Liver (tissue), 9 donors: ENCODE data around the gene INTS6L. TPM values are rescaled to one million over a fixed set of nuclear protein-coding genes. Genes with fewer than 3 reads are reported as not detected.

Experiments used
- DNase-seq: peaks from one replicate; pipeline ENCODE4 v3.0.0-alpha.2; 2017; ENCODE audit warnings: low spot score
- H3K27ac ChIP-seq, 2 donors: one replicate each; pipeline ENCODE4 v1.7.0; 2013; ENCODE audit warnings: inconsistent platforms in 2 of 2, low read length in 2 of 2, control low read depth in 1 of 2, low read depth in 1 of 2, mild to moderate bottlenecking in 1 of 2
- H3K27me3 ChIP-seq, 4 donors: one replicate each; pipeline versions ENCODE4 v1.6.1 to v1.7.0; 2013; ENCODE audit warnings: low read length in 3 of 4, inconsistent platforms in 1 of 4, mild to moderate bottlenecking in 1 of 4, moderate library complexity in 1 of 4; ENCODE audit not compliant: control insufficient read depth in 4 of 4, insufficient read depth in 4 of 4
- H3K36me3 ChIP-seq, 4 donors: one replicate each; pipeline versions ENCODE4 v1.6.1 to v1.7.0; 2013; ENCODE audit warnings: low read length in 3 of 4, mild to moderate bottlenecking in 3 of 4, low read depth in 1 of 4, moderate library complexity in 1 of 4; ENCODE audit not compliant: control insufficient read depth in 4 of 4, insufficient read depth in 3 of 4
- H3K4me1 ChIP-seq, 4 donors: one replicate each; pipeline versions ENCODE4 v1.6.1 to v1.7.0; 2013; ENCODE audit warnings: low read length in 3 of 4, mild to moderate bottlenecking in 3 of 4, moderate library complexity in 1 of 4; ENCODE audit not compliant: control insufficient read depth in 4 of 4, insufficient read depth in 4 of 4
- H3K4me3 ChIP-seq, 3 donors: one replicate each; pipeline versions ENCODE4 v1.6.1 to v1.7.0; 2013; ENCODE audit warnings: low read length in 3 of 3, control low read depth in 1 of 3, low read depth in 1 of 3, mild to moderate bottlenecking in 1 of 3
- H3K9ac ChIP-seq, 2 donors: one replicate each; pipeline ENCODE4 v1.7.0; 2013; ENCODE audit warnings: low read length in 2 of 2, mild to moderate bottlenecking in 2 of 2, moderate library complexity in 2 of 2, control low read depth in 1 of 2, low read depth in 1 of 2
- H3K9me3 ChIP-seq, 4 donors: one replicate each; pipeline versions ENCODE4 v1.6.1 to v1.7.0; 2013; ENCODE audit warnings: low read length in 3 of 4; ENCODE audit not compliant: control insufficient read depth in 4 of 4
- EGR1 ChIP-seq, 2 donors: IDR thresholded peaks; 2 replicates each; pipeline ENCODE4 v1.6.1; 2016 to 2018; ENCODE audit warnings: antibody characterized with exemption in 2 of 2, low read depth in 2 of 2
- FOXA1 ChIP-seq: IDR thresholded peaks from 2 replicates; pipeline ENCODE4 v1.6.1; 2016; ENCODE audit warnings: antibody characterized with exemption
- FOXA2 ChIP-seq: IDR thresholded peaks from 2 replicates; pipeline ENCODE4 v1.6.1; 2016; ENCODE audit warnings: antibody characterized with exemption
- GABPA ChIP-seq, 2 donors: IDR thresholded peaks in 1 of 2; conservative IDR thresholded peaks in 1 of 2; 2 replicates each; pipeline ENCODE4 v1.6.1; 2016; ENCODE audit warnings: antibody characterized with exemption in 2 of 2, mild to moderate bottlenecking in 1 of 2, moderate library complexity in 1 of 2
- HNF4A ChIP-seq, 2 donors: conservative IDR thresholded peaks; 2 replicates each; pipeline ENCODE4 v1.6.1; 2016; ENCODE audit warnings: antibody characterized with exemption in 2 of 2, mild to moderate bottlenecking in 2 of 2
- HNF4G ChIP-seq: IDR thresholded peaks from 2 replicates; pipeline ENCODE4 v1.6.1; 2016; ENCODE audit warnings: antibody characterized with exemption
- JUND ChIP-seq, 2 donors: IDR thresholded peaks; 2 replicates each; pipeline ENCODE4 v1.6.1; 2016; ENCODE audit warnings: antibody characterized with exemption in 2 of 2
- NR2F2 ChIP-seq: IDR thresholded peaks from 2 replicates; pipeline ENCODE4 v1.6.1; 2016; ENCODE audit warnings: antibody characterized with exemption
- RAD21 ChIP-seq, 2 donors: IDR thresholded peaks; 2 replicates each; pipeline ENCODE4 v1.6.1; 2016; ENCODE audit warnings: antibody characterized with exemption in 2 of 2, mild to moderate bottlenecking in 2 of 2
- TAF1 ChIP-seq: conservative IDR thresholded peaks from 2 replicates; pipeline ENCODE4 v1.6.1; 2016; ENCODE audit warnings: antibody characterized with exemption, mild to moderate bottlenecking
- YY1 ChIP-seq: IDR thresholded peaks from 2 replicates; pipeline ENCODE4 v1.6.1; 2016; ENCODE audit warnings: antibody characterized with exemption, mild to moderate bottlenecking
- WGBS: extraction: QIAGEN DNeasy Blood & Tissue Kit; methylation state at CpG from one replicate; pipeline ENCODE4 v1.1.7; 2013; 5-methylcytosine and 5-hydroxymethylcytosine counted together
- polyA plus RNA-seq, 2 donors: library from polyadenylated mRNA; stranded (reverse) in 1 of 2; unstranded in 1 of 2; fragments of 200-250 nt in 1 of 2; fragments of >200 nt in 1 of 2; fragmentation: Nextera tagmentation in 1 of 2; extraction: Ambion mirVana in 1 of 2; gene quantifications; one replicate each; pipeline versions ENCODE4 v1.2.1 to v1.2.3, GENCODE V29; 2013 to 2015
- total RNA-seq, 2 donors: library from RNA; depleted of rRNA; stranded (reverse); fragments of >200 nt; gene quantifications; one replicate each; pipeline ENCODE4 v1.2.3, GENCODE V29; 2014
- TF ChIP-seq, protein P1 (sequence below): IDR thresholded peaks from 2 replicates; pipeline ENCODE4 v1.6.1; 2016; ENCODE audit warnings: antibody characterized with exemption
- TF ChIP-seq, protein P2 (sequence below): IDR thresholded peaks from 2 replicates; pipeline ENCODE4 v1.6.1; 2016; ENCODE audit warnings: antibody characterized with exemption
- TF ChIP-seq, protein P3 (sequence below): IDR thresholded peaks from 2 replicates; pipeline ENCODE4 v1.6.1; 2016; ENCODE audit warnings: antibody characterized with exemption
- TF ChIP-seq, protein P4 (sequence below): IDR thresholded peaks from 2 replicates; pipeline ENCODE4 v1.6.1; 2016; ENCODE audit warnings: antibody characterized with exemption, mild to moderate bottlenecking
- donor health status: healthy.
- donor health status: healthy.
- donor health status: healthy.
- donor health status: healthy.
- donor health status: healthy.

Gene INTS6L
- total and polyA plus RNA-seq, 4 donors, result 0.49 to 8.2 (median 1.2) TPM

DNA sequence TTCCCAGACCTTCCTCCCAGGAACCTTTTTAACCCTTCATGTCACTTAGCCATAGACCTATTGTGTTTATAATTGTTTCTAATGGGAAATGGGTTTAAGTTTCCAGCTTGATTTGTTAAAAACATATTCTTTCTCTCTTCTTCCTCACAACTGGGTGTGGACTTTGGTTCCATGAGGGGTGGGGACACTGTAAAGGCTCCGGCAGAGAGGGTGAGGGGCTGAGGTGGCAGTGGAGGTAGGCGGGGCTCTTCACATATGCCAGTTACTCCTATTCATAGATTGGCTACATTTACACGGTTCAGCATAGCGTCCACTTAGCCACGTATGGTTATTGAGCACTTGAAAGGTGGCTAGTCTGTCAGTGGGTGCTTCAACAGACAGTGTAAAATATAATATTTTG, 7.8 kb downstream of the INTS6L start:
- no peak overlapping the region for H3K4me3 ChIP-seq
- no peaks in the 10 kb centered on the region for H3K36me3 ChIP-seq
- DNase-seq, result no peak
- H3K27me3 ChIP-seq, result peaks cover 0 to 2% (median 0%) of the 10 kb centered on the region in 4 donors
- 66% methylated on average over 5 of the region's 5 CpGs for WGBS
- H3K9me3 ChIP-seq, result no peaks in the 10 kb centered on the region
- no peak for TF ChIP-seq FOXA1
- TF ChIP-seq YY1, result no peak
- TF ChIP-seq NR2F2, result no peak
- no peak for TF ChIP-seq FOXA2
- TF ChIP-seq TAF1, result no peak
- no peak overlapping the region for H3K9ac ChIP-seq
- H3K27ac ChIP-seq, result no peak overlapping the region
- no peaks in the 10 kb centered on the region for H3K4me1 ChIP-seq

DNA sequence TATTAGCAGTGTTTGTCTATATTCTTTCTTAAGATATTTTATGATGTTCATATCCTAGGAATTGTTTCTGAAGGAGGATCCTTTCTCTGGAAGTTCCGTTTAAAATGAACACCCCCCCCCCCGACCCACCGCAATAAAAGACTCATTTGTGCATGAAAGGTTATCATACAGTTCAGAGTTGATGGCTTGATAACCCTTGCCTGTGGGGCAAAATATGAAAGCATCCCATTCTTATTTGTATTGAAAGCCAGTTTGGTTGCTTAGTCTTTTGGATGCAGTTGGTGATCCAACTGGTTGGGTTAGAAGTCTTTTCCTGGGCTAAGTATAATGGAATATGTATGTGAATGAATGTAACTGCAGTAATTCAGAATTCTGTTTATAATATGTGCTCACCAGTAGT, 8.3 kb downstream of the INTS6L start:
- Histone ChIP-seq H3K4me3 (no peak overlapping the region), H3K9me3 (no peaks in the 10 kb centered on the region), H3K4me1 (no peaks in the 10 kb centered on the region), H3K27ac (no peak overlapping the region), H3K9ac (no peak overlapping the region), H3K27me3 (peaks cover 0 to 2% (median 0%) of the 10 kb centered on the region in 4 donors), H3K36me3 (no peaks in the 10 kb centered on the region)
- 77% methylated on average over 3 of the region's 3 CpGs for WGBS
- DNase-seq, result no peak
- no peak for TF ChIP-seq HNF4G
- TF ChIP-seq YY1, result no peak
- no peak for TF ChIP-seq FOXA2
- TF ChIP-seq HNF4A (conservative IDR thresholded peaks at IDR 0.05), result no peak
- no peak for TF ChIP-seq EGR1 (IDR thresholded peaks at IDR 0.05; ENCODE audit: low read depth in 2 of 2)

DNA sequence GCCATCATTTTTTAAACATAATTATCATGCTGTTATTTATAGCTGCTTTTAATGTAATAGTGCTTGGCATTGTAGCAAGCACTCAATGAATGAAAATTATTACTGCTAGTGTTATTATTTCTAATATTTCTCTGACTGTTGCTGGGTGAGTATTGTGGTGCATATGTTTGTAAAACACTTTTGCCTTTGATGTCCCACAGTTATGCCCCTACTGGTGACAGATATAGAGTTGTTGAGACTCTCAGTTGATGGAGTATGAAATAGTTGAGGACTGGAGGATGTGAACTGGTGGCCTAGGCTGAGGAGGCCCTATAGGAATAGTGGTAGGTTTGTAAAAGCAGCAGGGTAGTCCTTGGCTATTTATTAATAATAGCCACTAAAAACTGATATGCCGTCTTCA, 9.6 kb downstream of the INTS6L start:
- WGBS, result 92% methylated on average over 1 of the region's 1 CpG
- Histone ChIP-seq H3K9me3 (no peaks in the 10 kb centered on the region), H3K27ac (no peak overlapping the region), H3K27me3 (peaks cover 0 to 2% (median 0%) of the 10 kb centered on the region in 4 donors), H3K36me3 (no peaks in the 10 kb centered on the region), H3K4me3 (no peak overlapping the region), H3K4me1 (no peaks in the 10 kb centered on the region), H3K9ac (no peak overlapping the region)
- no peak for DNase-seq
- TF ChIP-seq FOXA2, result no peak
- TF ChIP-seq YY1, result no peak
- no peak for TF ChIP-seq HNF4A (conservative IDR thresholded peaks at IDR 0.05)
- TF ChIP-seq GABPA (IDR thresholded peaks at IDR 0.05 in 1 of 2, conservative IDR thresholded peaks at IDR 0.05 in 1 of 2), result no peak
- no peak for TF ChIP-seq TAF1
- no peak for TF ChIP-seq EGR1 (IDR thresholded peaks at IDR 0.05; ENCODE audit: low read depth in 2 of 2)
- TF ChIP-seq, protein P1, sequence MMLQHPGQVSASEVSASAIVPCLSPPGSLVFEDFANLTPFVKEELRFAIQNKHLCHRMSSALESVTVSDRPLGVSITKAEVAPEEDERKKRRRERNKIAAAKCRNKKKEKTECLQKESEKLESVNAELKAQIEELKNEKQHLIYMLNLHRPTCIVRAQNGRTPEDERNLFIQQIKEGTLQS, result no peak
- TF ChIP-seq, protein P2, sequence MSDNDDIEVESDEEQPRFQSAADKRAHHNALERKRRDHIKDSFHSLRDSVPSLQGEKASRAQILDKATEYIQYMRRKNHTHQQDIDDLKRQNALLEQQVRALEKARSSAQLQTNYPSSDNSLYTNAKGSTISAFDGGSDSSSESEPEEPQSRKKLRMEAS, result no peak
- TF ChIP-seq, protein P3, sequence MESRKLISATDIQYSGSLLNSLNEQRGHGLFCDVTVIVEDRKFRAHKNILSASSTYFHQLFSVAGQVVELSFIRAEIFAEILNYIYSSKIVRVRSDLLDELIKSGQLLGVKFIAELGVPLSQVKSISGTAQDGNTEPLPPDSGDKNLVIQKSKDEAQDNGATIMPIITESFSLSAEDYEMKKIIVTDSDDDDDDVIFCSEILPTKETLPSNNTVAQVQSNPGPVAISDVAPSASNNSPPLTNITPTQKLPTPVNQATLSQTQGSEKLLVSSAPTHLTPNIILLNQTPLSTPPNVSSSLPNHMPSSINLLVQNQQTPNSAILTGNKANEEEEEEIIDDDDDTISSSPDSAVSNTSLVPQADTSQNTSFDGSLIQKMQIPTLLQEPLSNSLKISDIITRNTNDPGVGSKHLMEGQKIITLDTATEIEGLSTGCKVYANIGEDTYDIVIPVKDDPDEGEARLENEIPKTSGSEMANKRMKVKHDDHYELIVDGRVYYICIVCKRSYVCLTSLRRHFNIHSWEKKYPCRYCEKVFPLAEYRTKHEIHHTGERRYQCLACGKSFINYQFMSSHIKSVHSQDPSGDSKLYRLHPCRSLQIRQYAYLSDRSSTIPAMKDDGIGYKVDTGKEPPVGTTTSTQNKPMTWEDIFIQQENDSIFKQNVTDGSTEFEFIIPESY, result no peak
- TF ChIP-seq, protein P4, sequence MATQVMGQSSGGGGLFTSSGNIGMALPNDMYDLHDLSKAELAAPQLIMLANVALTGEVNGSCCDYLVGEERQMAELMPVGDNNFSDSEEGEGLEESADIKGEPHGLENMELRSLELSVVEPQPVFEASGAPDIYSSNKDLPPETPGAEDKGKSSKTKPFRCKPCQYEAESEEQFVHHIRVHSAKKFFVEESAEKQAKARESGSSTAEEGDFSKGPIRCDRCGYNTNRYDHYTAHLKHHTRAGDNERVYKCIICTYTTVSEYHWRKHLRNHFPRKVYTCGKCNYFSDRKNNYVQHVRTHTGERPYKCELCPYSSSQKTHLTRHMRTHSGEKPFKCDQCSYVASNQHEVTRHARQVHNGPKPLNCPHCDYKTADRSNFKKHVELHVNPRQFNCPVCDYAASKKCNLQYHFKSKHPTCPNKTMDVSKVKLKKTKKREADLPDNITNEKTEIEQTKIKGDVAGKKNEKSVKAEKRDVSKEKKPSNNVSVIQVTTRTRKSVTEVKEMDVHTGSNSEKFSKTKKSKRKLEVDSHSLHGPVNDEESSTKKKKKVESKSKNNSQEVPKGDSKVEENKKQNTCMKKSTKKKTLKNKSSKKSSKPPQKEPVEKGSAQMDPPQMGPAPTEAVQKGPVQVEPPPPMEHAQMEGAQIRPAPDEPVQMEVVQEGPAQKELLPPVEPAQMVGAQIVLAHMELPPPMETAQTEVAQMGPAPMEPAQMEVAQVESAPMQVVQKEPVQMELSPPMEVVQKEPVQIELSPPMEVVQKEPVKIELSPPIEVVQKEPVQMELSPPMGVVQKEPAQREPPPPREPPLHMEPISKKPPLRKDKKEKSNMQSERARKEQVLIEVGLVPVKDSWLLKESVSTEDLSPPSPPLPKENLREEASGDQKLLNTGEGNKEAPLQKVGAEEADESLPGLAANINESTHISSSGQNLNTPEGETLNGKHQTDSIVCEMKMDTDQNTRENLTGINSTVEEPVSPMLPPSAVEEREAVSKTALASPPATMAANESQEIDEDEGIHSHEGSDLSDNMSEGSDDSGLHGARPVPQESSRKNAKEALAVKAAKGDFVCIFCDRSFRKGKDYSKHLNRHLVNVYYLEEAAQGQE, result no peak
- no peak for TF ChIP-seq JUND (IDR thresholded peaks at IDR 0.05)
- no peak for TF ChIP-seq NR2F2
- TF ChIP-seq RAD21 (IDR thresholded peaks at IDR 0.05), result no peak
